Measurements from ENCODE around the gene ASCC1. TPM values are rescaled to one million over a fixed set of nuclear protein-coding genes. Genes with fewer than 3 reads are reported as not detected.

The ASCC1 gene
- total RNA-seq, 1 donor from 2014 or later = 33.3 TPM

DNA sequence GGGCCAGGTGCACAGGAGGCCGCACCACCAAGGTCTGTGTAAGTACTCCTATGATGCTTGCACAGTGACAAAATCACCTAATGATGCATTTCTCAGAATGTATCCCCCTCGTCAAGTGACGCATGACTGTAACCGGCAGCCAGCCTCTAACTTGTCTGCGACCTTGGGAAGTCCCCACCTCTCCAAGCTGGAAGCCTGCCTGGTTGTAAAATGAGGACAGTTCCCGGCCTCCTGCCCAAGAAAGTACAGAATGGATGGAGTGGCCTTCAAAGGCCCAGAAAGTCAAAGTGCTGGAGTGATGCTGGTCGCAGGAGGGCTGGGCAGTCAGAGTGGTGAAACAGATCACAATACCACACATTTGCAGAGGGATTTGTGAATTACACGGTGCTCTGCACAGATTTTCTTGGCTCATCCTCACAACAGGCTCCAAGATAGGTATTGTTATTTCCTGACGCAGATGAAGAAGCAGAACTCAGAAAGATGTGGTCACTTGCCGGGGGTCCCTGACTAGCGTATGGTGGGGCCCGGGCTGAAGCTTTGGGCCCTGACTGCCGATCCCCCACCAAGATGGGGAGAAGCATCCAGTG is 150.5 kb downstream of the ASCC1 start:
- DNase-seq = no peak
- no peak overlapping the region for H3K27ac Mint-ChIP-seq (ENCODE audit: unreplicated experiment)
- no peak for TF ChIP-seq CTCF (IDR thresholded peaks at IDR 0.05; ENCODE audit: partially characterized antibody, unreplicated experiment)
- H3K27me3 Mint-ChIP-seq (ENCODE audit: unreplicated experiment) = peaks cover 18% of the 10 kb centered on the region
- peaks cover 20% of the 10 kb centered on the region for H3K4me1 Mint-ChIP-seq (ENCODE audit: low read depth, unreplicated experiment)
- peaks cover 14% of the 10 kb centered on the region for H3K9me3 Mint-ChIP-seq (ENCODE audit: unreplicated experiment)
- peaks cover 9% of the 10 kb centered on the region for H3K36me3 Mint-ChIP-seq (ENCODE audit: unreplicated experiment)
- no peak overlapping the region for H3K4me3 Mint-ChIP-seq (ENCODE audit: unreplicated experiment)

DNA sequence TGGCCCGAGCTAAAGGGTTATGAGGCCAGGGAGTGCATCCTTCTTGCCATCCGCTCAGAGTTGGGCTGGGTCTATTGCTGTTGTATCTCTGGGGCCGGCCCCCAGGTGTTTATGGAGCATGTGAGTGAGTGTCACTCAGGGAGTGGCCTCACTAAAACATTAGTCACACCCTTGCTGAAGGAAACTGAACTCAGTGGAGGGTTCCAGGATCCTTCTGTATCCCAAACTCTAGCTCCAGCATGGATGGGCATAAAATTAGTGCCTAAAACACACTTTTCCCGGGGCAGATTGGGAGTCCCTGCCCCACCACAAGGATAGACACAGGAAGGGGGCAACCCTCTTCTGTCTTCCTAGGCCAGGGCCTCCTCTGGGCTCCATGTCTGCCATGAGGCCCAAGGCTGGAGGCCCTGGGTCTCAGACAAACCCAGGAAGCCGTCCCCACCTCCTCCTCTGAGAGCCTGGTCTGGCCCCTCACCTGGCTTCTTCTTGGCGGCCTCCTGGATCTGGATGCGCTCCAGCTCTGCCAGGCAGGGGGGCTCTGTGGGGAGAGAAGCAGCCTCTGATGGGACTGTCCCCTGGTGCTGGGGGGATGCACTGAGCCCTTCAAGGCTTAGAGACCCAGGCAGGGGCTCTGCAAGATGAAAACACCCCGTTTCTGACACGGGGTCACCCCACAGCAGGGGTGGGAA is 152.2 kb downstream of the ASCC1 start:
- no peak for TF ChIP-seq CTCF (IDR thresholded peaks at IDR 0.05; ENCODE audit: partially characterized antibody, unreplicated experiment)
- Mint-ChIP-seq H3K27ac (ENCODE audit: unreplicated experiment) (peak overlapping the region; percentile 28), H3K27me3 (ENCODE audit: unreplicated experiment) (peaks cover 14% of the 10 kb centered on the region), H3K4me1 (ENCODE audit: low read depth, unreplicated experiment) (peaks cover 24% of the 10 kb centered on the region), H3K4me3 (ENCODE audit: unreplicated experiment) (no peak overlapping the region), H3K36me3 (ENCODE audit: unreplicated experiment) (peaks cover 4% of the 10 kb centered on the region), H3K9me3 (ENCODE audit: unreplicated experiment) (peaks cover 20% of the 10 kb centered on the region)
- no peak for DNase-seq

- Mint-ChIP-seq H3K9me3 (ENCODE audit: unreplicated experiment) (peaks cover 23% of the 10 kb centered on the region), H3K36me3 (ENCODE audit: unreplicated experiment) (peaks cover 4% of the 10 kb centered on the region), H3K4me1 (ENCODE audit: low read depth, unreplicated experiment) (peaks cover 27% of the 10 kb centered on the region), H3K27ac (ENCODE audit: unreplicated experiment) (peak overlapping the region; percentile 28), H3K27me3 (ENCODE audit: unreplicated experiment) (peaks cover 15% of the 10 kb centered on the region), H3K4me3 (ENCODE audit: unreplicated experiment) (no peak overlapping the region)
- no peak for DNase-seq
- no peak for TF ChIP-seq CTCF (IDR thresholded peaks at IDR 0.05; ENCODE audit: partially characterized antibody, unreplicated experiment)
Observed at GRCh38 chr10:72062832-72063702, 153.0 kb downstream of the ASCC1 start.

GRCh38 chr10:72062382-72062781 is 153.7 kb downstream of the ASCC1 start:
- Mint-ChIP-seq H3K9me3 (ENCODE audit: unreplicated experiment) (peaks cover 26% of the 10 kb centered on the region), H3K27me3 (ENCODE audit: unreplicated experiment) (peaks cover 15% of the 10 kb centered on the region), H3K4me3 (ENCODE audit: unreplicated experiment) (no peak overlapping the region), H3K27ac (ENCODE audit: unreplicated experiment) (no peak overlapping the region), H3K36me3 (ENCODE audit: unreplicated experiment) (peaks cover 4% of the 10 kb centered on the region), H3K4me1 (ENCODE audit: low read depth, unreplicated experiment) (peaks cover 27% of the 10 kb centered on the region)
- DNase-seq = no peak
- no peak for TF ChIP-seq CTCF (IDR thresholded peaks at IDR 0.05; ENCODE audit: partially characterized antibody, unreplicated experiment)

Measured in glutamatergic neuron (in vitro differentiated cells).